AG04449 (cell line): ENCODE measurements around the gene ATE1.

Experiments
- CTCF ChIA-PET: fragments of 350-600 bp; formaldehyde crosslinking; extraction: SDS; loops from one replicate; lab custom pipeline; 2021; ENCODE audit warnings: antibody characterized with exemption; lab: Yijun Ruan, JAX
- POLR2A ChIA-PET: fragments of 400-600, 350-600 bp; formaldehyde crosslinking; extraction: SDS; loops from one replicate; lab custom pipeline; 2020; ENCODE audit warnings: antibody characterized with exemption, inconsistent platforms; lab: Yijun Ruan, JAX
- DNase-seq: peaks from one replicate; pipeline ENCODE4 v3.0.0-alpha.2; 2010; ENCODE audit warnings: low read depth, low spot score
- H3K4me3 ChIP-seq: 2 replicates; pipeline ENCODE4 v1.5.1; 2011; ENCODE audit warnings: low read depth, mild to moderate bottlenecking, control low read depth, low read length
- CTCF ChIP-seq: IDR thresholded peaks from one replicate; pipeline ENCODE4 v1.5.1; 2011; ENCODE audit warnings: mild to moderate bottlenecking, moderate library complexity, low read length, control low read depth, inconsistent platforms; ENCODE audit not compliant: insufficient read depth; ENCODE audit errors: missing control alignments

The ATE1 gene

GRCh38 chr10:121695731-121696464 is 231.9 kb downstream of the ATE1 start:
- ChIA-PET CTCF (interaction anchor here (0.9 kb wide), 1 partner anchor 12 kb away, joined by 3 read pairs; no protein-coding TSS in a partner anchor), POLR2A (no interaction called here)
- H3K4me3 ChIP-seq, result no peak overlapping the region
- TF ChIP-seq CTCF, result no peak
- no peak for DNase-seq

GRCh38 chr10:121694966-121695643 is 232.7 kb downstream of the ATE1 start:
- POLR2A ChIA-PET, result no interaction called here
- no peak for DNase-seq
- no peak overlapping the region for H3K4me3 ChIP-seq
- CTCF ChIA-PET, result interaction anchor here (0.9 kb wide), 1 partner anchor 12 kb away, joined by 3 read pairs; no protein-coding TSS in a partner anchor
- TF ChIP-seq CTCF, result no peak

- POLR2A ChIA-PET, result no interaction called here
- DNase-seq, result no peak
- no peak for TF ChIP-seq CTCF
- H3K4me3 ChIP-seq, result no peak overlapping the region
- CTCF ChIA-PET, result no interaction called here
Observed at GRCh38 chr10:121694327-121694965, 233.4 kb downstream of the ATE1 start.

DNA sequence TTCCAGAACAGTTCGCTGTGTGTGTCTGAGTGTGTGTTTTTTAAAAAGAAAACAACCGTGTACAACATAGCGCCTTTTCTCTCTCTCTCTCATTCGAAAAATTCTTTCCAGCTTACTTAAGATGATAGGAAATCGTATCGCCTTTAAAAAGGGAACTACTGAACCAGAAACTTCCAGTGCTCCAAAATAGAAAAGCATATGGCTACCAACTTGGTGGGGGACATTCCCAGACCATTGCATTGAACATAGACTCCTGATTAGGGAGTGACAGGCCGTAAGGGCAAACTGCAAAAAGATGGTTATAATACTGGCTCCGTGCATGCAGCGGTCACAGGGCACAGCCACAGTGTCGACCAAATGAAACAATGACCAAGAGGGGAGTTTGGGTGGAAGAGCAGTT is 235.2 kb downstream of the ATE1 start:
- CTCF ChIA-PET, result interaction anchor here (1.4 kb wide), 1 partner anchor 9 kb away, joined by 3 read pairs; no protein-coding TSS in a partner anchor
- DNase-seq, result no peak
- POLR2A ChIA-PET, result no interaction called here
- H3K4me3 ChIP-seq, result no peak overlapping the region
- no peak for TF ChIP-seq CTCF

- no peak overlapping the region for H3K4me3 ChIP-seq
- DNase-seq, result no peak
- POLR2A ChIA-PET, result no interaction called here
- CTCF ChIA-PET, result no interaction called here
- no peak for TF ChIP-seq CTCF
Observed at GRCh38 chr10:121690970-121691369, 236.9 kb downstream of the ATE1 start.
